ENCODE measurements around the gene POU2AF1.
A peak's percentile ranks its signal among the peaks of the same experiment; 100 is the strongest.

DNA sequence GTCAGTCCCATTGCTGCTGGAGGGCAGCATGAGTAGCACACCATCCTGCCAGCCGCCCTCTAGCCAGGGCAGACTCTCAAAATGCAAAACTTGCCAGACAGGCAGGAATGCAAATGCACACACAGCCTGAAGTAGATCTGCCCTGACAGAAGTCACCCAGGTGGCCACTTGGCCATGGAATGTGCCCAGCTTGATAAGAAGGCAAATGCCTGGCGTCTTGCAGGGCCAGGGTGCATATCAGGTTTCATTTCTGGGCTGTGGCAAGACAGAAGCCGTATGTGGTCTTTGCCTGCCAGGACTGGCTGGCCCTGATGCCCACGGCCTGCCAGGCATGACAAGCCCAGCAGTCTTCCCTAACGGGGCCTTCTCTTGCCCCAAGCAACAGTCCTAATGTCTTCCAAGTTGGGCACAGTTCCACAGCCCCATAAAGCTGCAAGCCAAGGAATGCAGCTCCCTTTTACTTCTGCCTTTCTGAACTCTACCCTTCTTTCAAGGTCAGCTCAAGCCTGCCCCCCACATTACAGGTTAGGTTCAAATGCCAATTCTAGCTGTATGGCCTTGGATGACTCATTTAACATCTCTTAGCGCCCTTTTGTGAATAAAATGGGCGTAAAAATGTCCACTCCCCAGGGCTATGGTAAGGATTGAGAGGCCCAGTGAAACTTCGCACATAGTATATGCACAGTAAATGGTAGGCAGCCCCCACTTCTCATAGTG is 51.0 kb downstream of the POU2AF1 start:
- TF ChIP-seq RAD21 (IDR thresholded peaks at IDR 0.05; ENCODE audit: low read depth) (no peak), NFIC (IDR thresholded peaks at IDR 0.05) (peak; percentile 74), USF1 (IDR thresholded peaks at IDR 0.05) (no peak), EP300 (IDR thresholded peaks at IDR 0.05; ENCODE audit: borderline replicate concordance) (peak; percentile 69), YY1 (IDR thresholded peaks at IDR 0.05; ENCODE audit: low read depth) (0 out of 2 replicates have a peak, but pooled peaks have one; percentile 16), MAX (IDR thresholded peaks at IDR 0.05) (no peak; the same call in 1 of the 2 replicates), TEAD4 (IDR thresholded peaks at IDR 0.05) (peak; percentile 91), CREB1 (IDR thresholded peaks at IDR 0.05; ENCODE audit: low read depth) (no peak), FOXM1 (IDR thresholded peaks at IDR 0.05; ENCODE audit: borderline replicate concordance, low read depth) (0 out of 2 replicates have a peak, but pooled peaks have one; percentile 28), ZBTB7A (IDR thresholded peaks at IDR 0.05; ENCODE audit: low read depth) (no peak)
- TF ChIP-seq, protein P1, sequence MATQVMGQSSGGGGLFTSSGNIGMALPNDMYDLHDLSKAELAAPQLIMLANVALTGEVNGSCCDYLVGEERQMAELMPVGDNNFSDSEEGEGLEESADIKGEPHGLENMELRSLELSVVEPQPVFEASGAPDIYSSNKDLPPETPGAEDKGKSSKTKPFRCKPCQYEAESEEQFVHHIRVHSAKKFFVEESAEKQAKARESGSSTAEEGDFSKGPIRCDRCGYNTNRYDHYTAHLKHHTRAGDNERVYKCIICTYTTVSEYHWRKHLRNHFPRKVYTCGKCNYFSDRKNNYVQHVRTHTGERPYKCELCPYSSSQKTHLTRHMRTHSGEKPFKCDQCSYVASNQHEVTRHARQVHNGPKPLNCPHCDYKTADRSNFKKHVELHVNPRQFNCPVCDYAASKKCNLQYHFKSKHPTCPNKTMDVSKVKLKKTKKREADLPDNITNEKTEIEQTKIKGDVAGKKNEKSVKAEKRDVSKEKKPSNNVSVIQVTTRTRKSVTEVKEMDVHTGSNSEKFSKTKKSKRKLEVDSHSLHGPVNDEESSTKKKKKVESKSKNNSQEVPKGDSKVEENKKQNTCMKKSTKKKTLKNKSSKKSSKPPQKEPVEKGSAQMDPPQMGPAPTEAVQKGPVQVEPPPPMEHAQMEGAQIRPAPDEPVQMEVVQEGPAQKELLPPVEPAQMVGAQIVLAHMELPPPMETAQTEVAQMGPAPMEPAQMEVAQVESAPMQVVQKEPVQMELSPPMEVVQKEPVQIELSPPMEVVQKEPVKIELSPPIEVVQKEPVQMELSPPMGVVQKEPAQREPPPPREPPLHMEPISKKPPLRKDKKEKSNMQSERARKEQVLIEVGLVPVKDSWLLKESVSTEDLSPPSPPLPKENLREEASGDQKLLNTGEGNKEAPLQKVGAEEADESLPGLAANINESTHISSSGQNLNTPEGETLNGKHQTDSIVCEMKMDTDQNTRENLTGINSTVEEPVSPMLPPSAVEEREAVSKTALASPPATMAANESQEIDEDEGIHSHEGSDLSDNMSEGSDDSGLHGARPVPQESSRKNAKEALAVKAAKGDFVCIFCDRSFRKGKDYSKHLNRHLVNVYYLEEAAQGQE (IDR thresholded peaks at IDR 0.05; ENCODE audit: low read depth) = no peak
